Lung (tissue), 16 donors: ENCODE results near the gene MOB1A. TPM values are rescaled to one million over a fixed set of nuclear protein-coding genes. Genes with fewer than 3 reads are reported as not detected.

Experiments used
- ATAC-seq: fragments of 200-7000 bp; cut with Tn5 transposase; one replicate; pipeline ENCODE4 v1.9.1; 2020; ENCODE audit warnings: moderate number of reproducible peaks; ENCODE audit not compliant: insufficient read depth, low FRiP score
- DNase-seq, 3 donors: peaks; one replicate each; pipeline ENCODE4 v3.0.0-alpha.2; 2013 to 2017
- H3K27ac ChIP-seq, 2 donors: one replicate each; pipeline ENCODE4 v1.5.1; 2013; ENCODE audit warnings: mild to moderate bottlenecking in 2 of 2, moderate library complexity in 2 of 2, control low read depth in 1 of 2, inconsistent platforms in 1 of 2, low read depth in 1 of 2, low read length in 1 of 2
- H3K27me3 ChIP-seq, 3 donors: one replicate each; pipeline ENCODE4 v1.5.1; 2013; ENCODE audit warnings: low read length in 2 of 3; ENCODE audit not compliant: control insufficient read depth in 3 of 3, insufficient read depth in 3 of 3
- H3K36me3 ChIP-seq, 4 donors: one replicate each; pipeline ENCODE4 v1.5.1; 2013; ENCODE audit warnings: low read length in 4 of 4, mild to moderate bottlenecking in 1 of 4, moderate library complexity in 1 of 4; ENCODE audit not compliant: control insufficient read depth in 4 of 4, insufficient read depth in 4 of 4
- H3K4me1 ChIP-seq, 5 donors: one replicate each; pipeline ENCODE4 v1.5.1; 2013; ENCODE audit warnings: low read length in 5 of 5, mild to moderate bottlenecking in 2 of 5, moderate library complexity in 1 of 5; ENCODE audit not compliant: control insufficient read depth in 5 of 5, insufficient read depth in 5 of 5
- H3K4me3 ChIP-seq: one replicate; pipeline ENCODE4 v1.5.1; 2013; ENCODE audit warnings: mild to moderate bottlenecking, control low read depth, moderate library complexity
- H3K9ac ChIP-seq, 2 donors: one replicate each; pipeline ENCODE4 v1.5.1; 2013; ENCODE audit warnings: low read length in 2 of 2, control low read depth in 1 of 2; ENCODE audit not compliant: insufficient read depth in 1 of 2
- H3K9me3 ChIP-seq, 4 donors: one replicate each; pipeline ENCODE4 v1.5.1; 2013; ENCODE audit warnings: low read length in 3 of 4, mild to moderate bottlenecking in 1 of 4, moderate library complexity in 1 of 4; ENCODE audit not compliant: control insufficient read depth in 4 of 4, insufficient read depth in 3 of 4
- CTCF ChIP-seq: IDR thresholded peaks from 2 replicates; pipeline ENCODE4 v1.5.1; 2012; ENCODE audit warnings: mild to moderate bottlenecking; ENCODE audit errors: control extremely low read depth, extremely low read depth
- WGBS, 2 donors: extraction: QIAGEN DNeasy Blood & Tissue Kit; methylation state at CpG; one replicate each; pipeline ENCODE4 v1.1.7; 2013; 5-methylcytosine and 5-hydroxymethylcytosine counted together
- long read RNA-seq, 5 donors: transcript quantifications; one replicate each; lab custom pipeline, GENCODE V29; 2026
- polyA plus RNA-seq, 2 donors: library from polyadenylated mRNA; stranded (reverse); fragments of 200-250 nt; gene quantifications; one replicate each; pipeline ENCODE4 v1.2.1, GENCODE V29; 2013
- total RNA-seq, 2 donors: library from RNA; depleted of rRNA in 1 of 2; stranded (reverse); fragments of >200 nt in 1 of 2; gene quantifications; one replicate each; pipeline ENCODE4 v1.2.1, GENCODE V29; 2014 to 2021
- donor health status: control.
- donor health status: control.
- donor health status: Bipolar disorder and iron deficiency.
- donor health status: healthy.
- donor health status: DM: yes; HTN: yes; CAD: no.

Gene MOB1A
- total RNA-seq (100 to 1,000 TPM in 1 of 2 donors, 10 to 100 TPM in 1; 88.4 to 117 TPM), polyA plus RNA-seq (10 to 100 TPM; 33.4 to 73.8 TPM)
- long read RNA-seq, donor 1, full-length matches to known transcripts = 35 of 40 reads
- long read RNA-seq, donor 1, partial matches to known transcripts = 5 of 40 reads
- long read RNA-seq, donor 1, other reads (novel, unspliced or antisense) = 0 of 40 reads
- long read RNA-seq, donor 2, full-length matches to known transcripts = 8 of 14 reads
- long read RNA-seq, donor 2, partial matches to known transcripts = 6 of 14 reads
- long read RNA-seq, donor 2, other reads (novel, unspliced or antisense) = 0 of 14 reads
- long read RNA-seq, donor 3, full-length matches to known transcripts = 17 of 17 reads
- long read RNA-seq, donor 3, partial matches to known transcripts = 0 of 17 reads
- long read RNA-seq, donor 3, other reads (novel, unspliced or antisense) = 0 of 17 reads
- long read RNA-seq, donor 4, full-length matches to known transcripts = 7 of 7 reads
- long read RNA-seq, donor 4, partial matches to known transcripts = 0 of 7 reads
- long read RNA-seq, donor 4, other reads (novel, unspliced or antisense) = 0 of 7 reads
- long read RNA-seq, donor 5, full-length matches to known transcripts = 43 of 48 reads
- long read RNA-seq, donor 5, partial matches to known transcripts = 5 of 48 reads
- long read RNA-seq, donor 5, other reads (novel, unspliced or antisense) = 0 of 48 reads

GRCh38 chr2:74178211-74179062 lies at the start of gene MOB1A:
TSS of gene MOB1A (minus strand) at chr2:74178879. CDS start at chr2:74178674, 205 bp downstream.
- DNase-seq (peak; percentile 98 to 100 (median 99)), ATAC-seq (peak; percentile 96)
- TF ChIP-seq CTCF = no peak
- peaks cover 0 to 8% (median 7%) of the 10 kb centered on the region in 5 donors for H3K4me1 ChIP-seq
- 0% methylated on average over 81 to 84 of the region's 84 CpGs for WGBS, 2 donors
- peak within 1 kb of the TSS; percentile 73 for H3K4me3 ChIP-seq
- H3K9ac ChIP-seq = peak within 1 kb of the TSS; percentile 66 to 83
- peaks cover 0 to 5% (median 2%) of the 10 kb centered on the region in 4 donors for H3K36me3 ChIP-seq
- no peaks in the 10 kb centered on the region for H3K9me3 ChIP-seq
- H3K27ac ChIP-seq = peak within 1 kb of the TSS; percentile 92
- H3K27me3 ChIP-seq = no peaks in the 10 kb centered on the region

- WGBS, 2 donors = 90 to 94% methylated on average over 5 of the region's 5 CpGs
- TF ChIP-seq CTCF = no peak
- Histone ChIP-seq H3K4me3 (no peak overlapping the region), H3K9me3 (no peaks in the 10 kb centered on the region), H3K36me3 (peaks cover 0 to 7% (median 0%) of the 10 kb centered on the region in 4 donors), H3K9ac (no peak overlapping the region), H3K27ac (no peak overlapping the region), H3K27me3 (no peaks in the 10 kb centered on the region), H3K4me1 (peaks cover 0 to 3% (median 0%) of the 10 kb centered on the region in 5 donors)
- DNase-seq = no peak
- ATAC-seq = no peak
These were observed 49.0 kb upstream of the MOB1A start for GRCh38 chr2:74227646-74228045.

GRCh38 chr2:74226648-74227213 lies 48.1 kb upstream of the MOB1A start:
- Histone ChIP-seq H3K9me3 (no peaks in the 10 kb centered on the region), H3K9ac (no peak overlapping the region), H3K36me3 (peaks cover 0 to 4% (median 0%) of the 10 kb centered on the region in 4 donors), H3K4me1 (peaks cover 0 to 3% (median 0%) of the 10 kb centered on the region in 5 donors), H3K27ac (peak overlapping the region in 1 of 2 donors; percentile 14), H3K27me3 (no peaks in the 10 kb centered on the region), H3K4me3 (no peak overlapping the region)
- TF ChIP-seq CTCF = no peak
- no peak for ATAC-seq
- no peak for DNase-seq
- 91 to 95% methylated on average over 21 of the region's 21 CpGs for WGBS, 2 donors
